ENCODE results near the gene MYLK4.
"Not testable (repeated sequence)": the region's sequence is repeated elsewhere in the genome, so short reads cannot be mapped to it uniquely, and the experiment has no call there.

MYLK4 gene

DNA sequence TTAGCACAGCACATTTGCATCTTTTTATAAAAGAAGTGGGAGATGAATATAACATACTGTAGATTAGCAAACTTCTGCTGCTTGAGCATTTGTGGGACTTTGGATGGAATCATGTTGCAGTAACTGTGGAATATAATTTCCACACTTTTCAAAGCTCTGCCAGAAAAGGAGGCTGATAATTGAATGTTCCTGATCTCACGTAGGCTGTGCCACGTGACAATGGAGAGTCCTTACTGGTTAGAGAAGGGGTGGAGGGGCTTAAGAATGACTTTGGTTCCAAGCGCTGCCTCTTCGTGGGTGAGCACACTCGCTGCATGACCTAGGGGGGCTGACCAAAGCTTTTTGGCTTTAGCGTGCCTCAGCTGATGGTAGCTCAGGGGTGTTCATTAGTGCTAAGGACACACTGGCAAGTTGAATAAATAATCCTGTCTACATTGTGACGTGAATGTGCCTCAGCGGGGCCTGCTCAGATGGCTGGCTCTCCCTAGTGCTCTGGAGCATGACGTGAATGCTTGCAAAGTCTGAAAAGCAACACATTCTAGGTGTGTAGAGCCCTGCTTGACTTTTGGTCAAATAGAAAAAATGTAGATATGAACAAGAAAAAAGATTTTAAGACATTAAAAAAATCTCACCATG, 29.5 kb upstream of the MYLK4 start:
- in situ Hi-C loops (cut with HindIII; ENCODE audit: low sequenced_read_pairs): no loop called here

DNA sequence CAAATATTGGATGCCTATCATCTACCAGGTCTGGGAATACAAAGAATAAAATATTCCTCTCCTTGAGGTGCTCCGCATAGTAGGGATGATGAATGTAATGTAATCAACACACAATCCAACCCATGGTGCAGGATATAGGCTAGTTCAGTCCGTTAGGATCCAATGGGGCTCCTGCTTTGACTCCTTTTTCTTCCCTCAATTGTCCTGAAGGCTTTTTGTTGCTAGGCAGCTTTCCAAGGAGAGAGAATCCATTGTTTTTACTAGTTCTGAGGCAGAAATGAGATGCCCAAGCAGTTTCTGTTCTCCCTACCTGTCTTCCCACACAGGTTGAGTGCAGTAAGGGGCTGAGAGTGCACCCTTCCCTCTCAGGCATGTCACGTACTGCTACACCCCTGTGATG, 26.5 kb upstream of the MYLK4 start:
- in situ Hi-C loops (cut with HindIII; ENCODE audit: low sequenced_read_pairs): no loop called here

DNA sequence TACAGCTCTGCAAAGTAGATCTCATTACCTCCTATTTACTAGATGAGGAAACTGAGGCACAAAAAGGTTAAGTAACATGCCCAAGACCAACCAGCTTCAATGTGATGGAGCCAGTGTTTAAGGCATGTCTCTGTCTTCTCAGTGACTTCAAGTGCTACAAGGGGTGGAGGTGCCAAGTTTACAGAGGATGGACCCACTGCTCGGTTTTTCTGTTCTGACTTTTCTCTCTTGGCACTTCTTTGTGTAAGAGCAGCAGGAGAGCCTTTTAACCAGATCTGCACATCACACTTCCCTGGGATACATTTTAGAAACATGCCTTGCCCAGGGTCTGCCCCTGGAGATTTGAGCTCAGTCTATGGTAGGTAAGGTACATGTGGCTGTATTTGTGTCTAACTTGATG, 24.3 kb upstream of the MYLK4 start:
- in situ Hi-C loops (cut with HindIII; ENCODE audit: low sequenced_read_pairs): no loop called here

DNA sequence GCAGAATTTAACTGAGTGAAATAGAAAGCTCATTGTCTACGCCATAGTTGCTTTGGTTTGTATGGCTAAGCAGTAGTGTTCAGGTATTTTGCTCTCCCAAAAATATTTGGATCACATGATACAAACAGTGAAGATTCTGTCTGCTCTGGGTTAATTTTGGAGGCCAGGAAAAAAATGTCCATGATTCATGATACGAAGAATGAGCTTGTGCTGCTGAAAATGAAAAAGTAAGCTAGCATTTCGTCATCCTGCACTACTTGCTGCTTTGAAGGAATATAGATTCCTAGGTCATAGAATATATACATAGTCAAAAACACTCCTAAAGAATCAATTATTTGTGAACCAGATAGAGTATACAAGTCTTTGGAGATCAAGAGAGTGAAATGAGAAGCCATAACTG, 22.7 kb upstream of the MYLK4 start:
- in situ Hi-C loops (cut with HindIII; ENCODE audit: low sequenced_read_pairs): loop anchor here (5.0 kb wide), 1 partner anchor 69 kb away; the partner anchor contains the start of gene SERPINB1

DNA sequence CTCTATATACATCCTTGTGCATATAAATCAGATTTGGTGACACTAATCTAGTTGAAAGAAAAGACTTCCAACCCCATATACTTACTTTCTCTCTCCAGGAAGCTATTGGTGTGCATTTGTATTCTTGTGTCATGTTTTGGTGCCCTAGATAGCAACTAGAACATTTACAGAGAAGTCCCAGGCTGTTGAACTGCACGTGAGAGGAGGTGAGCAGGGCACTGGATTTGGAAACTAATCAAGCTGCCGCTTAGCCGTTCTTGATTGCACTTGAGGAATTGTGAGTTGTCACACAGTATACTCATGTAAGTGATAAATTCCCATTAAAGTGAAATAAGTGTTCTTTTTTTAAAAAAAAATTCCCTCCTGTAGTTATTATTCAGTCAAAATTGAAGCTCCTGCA, 22.1 kb upstream of the MYLK4 start:
- in situ Hi-C loops (cut with HindIII; ENCODE audit: low sequenced_read_pairs): loop anchor here (5.0 kb wide), 1 partner anchor 69 kb away; the partner anchor contains the start of gene SERPINB1

DNA sequence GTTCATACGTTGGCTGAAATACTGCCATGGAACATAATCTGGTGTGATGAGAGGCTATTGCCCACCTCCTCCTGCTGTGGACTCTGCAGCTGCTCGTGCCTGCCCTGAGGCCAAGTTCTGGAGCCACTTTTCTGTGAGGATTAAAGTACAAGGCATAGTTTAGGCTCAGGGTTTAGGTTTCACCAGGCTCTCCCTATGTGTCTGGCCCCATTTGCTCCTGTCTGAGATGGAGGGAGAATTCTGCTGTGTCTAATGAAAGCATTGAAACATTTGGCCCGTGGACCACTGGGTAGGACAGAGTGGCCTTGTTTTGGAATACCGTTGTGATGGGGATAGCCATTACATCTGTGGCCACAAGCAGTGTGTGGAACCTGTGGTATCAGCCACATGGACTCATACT, 20.4 kb upstream of the MYLK4 start:
- in situ Hi-C loops (cut with HindIII; ENCODE audit: low sequenced_read_pairs): loop anchor here (5.0 kb wide), 1 partner anchor 71 kb away; the partner anchor contains the start of gene SERPINB1

DNA sequence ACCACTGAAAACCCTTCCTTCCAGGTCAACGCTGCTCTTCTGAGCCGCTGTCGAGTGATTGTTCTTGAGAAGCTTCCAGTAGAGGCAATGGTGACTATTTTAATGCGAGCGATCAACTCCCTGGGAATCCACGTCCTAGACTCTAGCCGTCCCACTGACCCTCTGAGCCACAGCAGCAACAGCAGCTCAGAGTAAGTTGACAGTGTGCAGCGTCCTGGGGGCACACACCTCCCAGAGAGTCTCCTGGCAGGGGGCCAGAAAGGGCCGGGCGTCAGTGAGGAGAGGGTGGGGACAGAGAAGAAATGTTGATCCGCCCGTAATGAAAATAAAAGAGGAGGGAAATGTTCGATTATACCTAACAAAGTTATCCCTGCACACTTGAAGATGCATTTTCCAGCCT, 19.4 kb upstream of the MYLK4 start:
- in situ Hi-C loops (cut with HindIII; ENCODE audit: low sequenced_read_pairs): loop anchor here (5.0 kb wide), 1 partner anchor 72 kb away; the partner anchor contains the start of gene SERPINB1

DNA sequence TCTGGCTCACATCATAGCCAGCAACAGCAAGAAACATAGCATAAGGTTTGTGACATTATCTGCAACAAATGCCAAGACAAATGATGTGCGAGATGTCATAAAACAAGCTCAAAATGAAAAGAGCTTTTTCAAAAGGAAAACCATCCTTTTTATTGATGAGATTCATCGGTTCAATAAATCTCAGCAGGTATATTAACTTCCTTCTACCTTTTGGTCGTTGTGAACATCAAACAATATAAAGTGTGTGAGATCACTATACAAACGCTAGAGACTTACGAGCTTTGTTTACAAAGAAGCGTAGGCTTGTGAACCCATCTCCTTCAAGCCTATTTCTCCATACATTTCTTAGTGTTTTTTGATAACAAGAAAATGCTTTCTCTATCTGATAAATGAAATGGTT, 18.0 kb upstream of the MYLK4 start:
- in situ Hi-C loops (cut with HindIII; ENCODE audit: low sequenced_read_pairs): no loop called here

DNA sequence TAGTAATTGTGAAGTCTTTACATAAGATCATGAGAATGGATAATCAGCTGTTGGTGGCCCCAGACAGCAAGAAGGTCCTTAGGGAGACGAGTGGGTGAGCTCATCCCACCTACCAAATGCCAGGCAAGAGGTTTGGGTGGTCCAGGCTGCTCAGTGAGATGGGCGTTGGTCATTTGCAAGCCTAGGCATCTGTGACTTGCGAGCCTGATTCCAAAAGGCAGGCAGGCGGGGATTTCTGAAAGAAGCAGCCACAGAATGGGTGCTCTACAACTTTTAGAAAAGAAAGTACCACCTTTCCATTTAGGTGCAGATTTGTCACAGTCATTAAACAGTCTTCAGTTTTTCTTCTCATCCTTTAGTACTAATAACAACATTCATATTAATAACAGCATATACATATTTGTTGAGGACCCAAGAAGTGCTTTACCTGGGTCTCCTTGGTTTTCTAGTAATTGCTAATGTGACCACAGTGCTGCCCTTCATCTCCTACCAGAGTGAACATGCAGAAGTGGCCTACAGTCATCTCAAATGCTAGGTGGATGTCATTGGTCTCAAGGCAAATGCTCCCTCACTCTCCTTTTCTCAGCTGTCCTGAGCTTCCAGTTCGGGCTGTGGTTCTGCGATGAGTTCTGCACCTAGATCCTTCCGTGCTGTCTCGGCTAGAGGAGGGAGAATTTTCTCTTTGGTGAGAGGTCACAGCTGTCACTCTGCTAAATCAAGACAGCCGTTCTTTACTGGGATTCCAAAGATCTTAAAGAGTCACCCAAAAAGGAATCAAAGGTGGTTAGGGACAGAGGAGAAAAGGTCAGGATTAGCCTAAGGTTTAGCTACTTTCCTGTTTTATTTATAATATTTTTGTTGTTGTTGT, 17.2 kb upstream of the MYLK4 start:
- in situ Hi-C loops (cut with HindIII; ENCODE audit: low sequenced_read_pairs): no loop called here

DNA sequence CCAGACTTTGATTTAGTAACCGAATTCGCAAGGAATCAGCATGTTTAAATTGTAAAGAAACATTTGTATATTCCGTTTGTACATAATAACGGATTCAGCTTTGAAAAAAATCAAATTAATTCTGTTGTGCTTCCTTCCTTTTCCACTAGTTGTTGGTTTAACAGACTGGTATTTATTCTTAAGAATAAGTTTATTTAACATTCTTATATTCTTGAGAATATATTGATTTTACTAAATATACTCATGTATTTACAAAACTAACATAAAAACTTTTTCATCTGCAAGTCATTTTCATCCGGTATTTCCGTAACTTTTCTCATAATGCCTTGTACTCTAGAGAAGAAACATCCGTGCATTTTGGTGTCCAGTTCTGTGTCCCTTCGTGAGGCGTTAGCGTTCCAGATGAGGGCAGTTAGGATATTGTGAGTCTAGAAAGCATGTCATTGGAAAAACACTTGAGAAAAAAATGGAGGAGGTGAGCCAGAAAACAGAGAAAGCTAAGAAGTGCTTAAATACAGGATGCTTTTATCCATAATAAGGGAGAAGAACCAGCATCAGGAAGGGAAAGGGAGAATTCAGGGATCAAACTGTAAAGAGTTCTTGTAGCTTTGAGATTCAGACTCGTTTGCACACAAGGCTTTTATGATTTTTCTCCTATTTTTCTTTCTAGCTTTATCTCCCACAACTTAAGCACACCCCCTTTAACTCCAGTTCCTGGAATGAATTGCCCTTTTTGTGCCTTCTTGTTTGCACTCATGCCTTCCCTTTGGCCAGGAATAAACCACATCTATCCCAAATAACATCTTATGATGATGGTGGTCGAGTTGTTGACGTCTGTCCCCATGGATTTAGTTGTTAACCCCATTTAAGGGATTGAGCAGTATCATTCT, 16.3 kb upstream of the MYLK4 start:
- in situ Hi-C loops (cut with HindIII; ENCODE audit: low sequenced_read_pairs): no loop called here

DNA sequence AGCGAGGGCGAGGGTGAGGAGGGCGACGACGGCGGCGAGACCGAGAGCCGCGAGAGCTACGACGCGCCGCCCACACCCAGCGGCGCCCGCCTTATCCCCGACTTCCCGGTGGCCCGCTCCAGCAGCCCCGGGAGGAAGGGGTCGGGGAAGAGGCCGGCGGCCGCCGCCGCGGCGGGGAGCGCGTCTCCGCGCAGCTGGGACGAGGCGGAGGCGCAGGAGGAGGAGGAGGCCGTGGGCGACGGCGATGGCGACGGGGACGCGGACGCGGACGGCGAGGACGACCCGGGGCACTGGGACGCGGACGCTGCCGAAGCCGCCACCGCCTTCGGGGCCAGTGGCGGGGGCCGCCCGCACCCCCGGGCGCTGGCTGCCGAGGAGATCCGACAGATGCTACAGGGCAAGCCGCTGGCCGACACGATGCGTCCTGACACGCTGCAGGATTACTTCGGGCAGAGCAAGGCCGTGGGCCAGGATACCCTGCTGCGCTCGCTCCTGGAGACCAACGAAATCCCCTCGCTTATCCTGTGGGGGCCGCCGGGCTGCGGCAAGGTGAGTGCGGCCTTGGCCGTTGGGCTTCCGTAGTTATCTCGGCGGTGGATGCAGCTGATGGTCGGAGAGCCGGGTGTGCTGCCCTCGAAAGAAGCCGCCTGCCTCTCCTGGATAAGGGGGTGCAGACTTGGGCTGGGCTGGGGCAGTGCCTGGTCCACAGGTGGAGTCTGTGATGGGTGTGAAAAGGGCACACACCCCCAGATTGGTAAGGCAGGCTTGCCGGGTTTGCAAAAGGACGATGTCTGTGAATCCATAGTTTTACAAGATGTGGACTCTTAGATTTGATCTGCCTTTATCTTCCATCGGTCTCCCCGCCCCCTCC, 15.4 kb upstream of the MYLK4 start:
- in situ Hi-C loops (cut with HindIII; ENCODE audit: low sequenced_read_pairs): no loop called here

DNA sequence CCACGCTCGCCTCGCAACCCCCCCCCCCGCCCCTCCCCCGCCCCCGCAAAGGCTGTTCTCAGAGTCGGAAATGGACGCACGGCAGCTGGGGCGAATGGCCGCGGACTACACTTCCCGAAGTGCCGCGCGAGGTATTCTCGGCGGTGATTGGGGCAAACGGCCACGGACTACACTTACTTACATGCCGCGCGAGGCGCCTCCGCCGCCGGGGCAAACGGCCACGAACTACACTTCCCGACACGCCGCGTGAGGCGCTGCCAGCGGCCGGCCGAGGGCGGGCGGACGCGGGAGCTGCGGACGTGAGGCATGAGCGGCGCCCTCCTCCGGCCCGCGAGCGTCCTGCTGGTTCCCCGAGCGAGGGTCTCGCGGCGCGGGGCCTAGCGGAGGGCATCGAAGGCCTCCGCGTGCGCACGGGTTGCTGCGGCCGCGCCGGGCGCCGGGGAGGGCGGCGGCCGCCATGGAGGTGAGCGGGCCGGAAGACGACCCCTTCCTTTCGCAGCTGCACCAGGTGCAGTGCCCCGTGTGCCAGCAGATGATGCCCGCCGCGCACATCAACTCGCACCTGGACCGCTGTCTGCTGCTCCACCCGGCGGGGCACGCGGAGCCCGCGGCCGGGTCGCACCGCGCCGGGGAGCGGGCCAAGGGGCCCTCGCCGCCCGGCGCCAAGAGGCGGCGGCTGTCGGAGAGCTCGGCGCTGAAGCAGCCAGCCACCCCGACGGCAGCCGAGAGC, 14.6 kb upstream of the MYLK4 start, which contains the start of gene WRNIP1:
TSS of gene WRNIP1 (plus strand) at position 228 of the 730 bp plus-strand sequence. CDS start at position 458, 230 bp downstream.
- in situ Hi-C loops (cut with HindIII; ENCODE audit: low sequenced_read_pairs): no loop called here

DNA sequence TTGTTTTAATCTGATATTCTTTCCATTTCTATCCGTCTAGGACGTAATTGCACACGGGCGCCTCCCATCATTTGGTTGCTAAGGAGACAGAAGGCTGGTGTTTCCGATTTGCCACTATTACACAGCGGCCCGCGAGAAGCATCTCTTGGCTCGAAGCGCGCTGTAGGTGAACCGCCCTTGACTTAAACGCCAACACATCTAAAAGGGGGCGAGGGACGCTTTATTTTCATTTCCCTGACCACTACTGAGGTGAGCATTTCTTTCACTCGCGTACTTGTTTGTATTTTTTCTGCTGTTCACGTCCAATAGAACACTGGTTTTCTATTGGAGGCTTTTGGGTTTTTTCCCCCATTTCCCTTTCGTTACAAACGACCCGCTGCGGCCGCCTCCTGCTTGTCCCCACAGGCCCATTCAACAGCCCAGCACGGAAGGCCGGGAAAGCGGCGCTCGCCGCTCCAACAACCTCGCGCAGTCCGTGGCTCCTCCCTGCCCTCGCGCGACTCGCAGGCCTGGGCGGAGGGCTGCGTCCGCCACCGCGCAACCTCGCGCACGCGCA, 14.0 kb upstream of the MYLK4 start:
- in situ Hi-C loops (cut with HindIII; ENCODE audit: low sequenced_read_pairs): no loop called here

DNA sequence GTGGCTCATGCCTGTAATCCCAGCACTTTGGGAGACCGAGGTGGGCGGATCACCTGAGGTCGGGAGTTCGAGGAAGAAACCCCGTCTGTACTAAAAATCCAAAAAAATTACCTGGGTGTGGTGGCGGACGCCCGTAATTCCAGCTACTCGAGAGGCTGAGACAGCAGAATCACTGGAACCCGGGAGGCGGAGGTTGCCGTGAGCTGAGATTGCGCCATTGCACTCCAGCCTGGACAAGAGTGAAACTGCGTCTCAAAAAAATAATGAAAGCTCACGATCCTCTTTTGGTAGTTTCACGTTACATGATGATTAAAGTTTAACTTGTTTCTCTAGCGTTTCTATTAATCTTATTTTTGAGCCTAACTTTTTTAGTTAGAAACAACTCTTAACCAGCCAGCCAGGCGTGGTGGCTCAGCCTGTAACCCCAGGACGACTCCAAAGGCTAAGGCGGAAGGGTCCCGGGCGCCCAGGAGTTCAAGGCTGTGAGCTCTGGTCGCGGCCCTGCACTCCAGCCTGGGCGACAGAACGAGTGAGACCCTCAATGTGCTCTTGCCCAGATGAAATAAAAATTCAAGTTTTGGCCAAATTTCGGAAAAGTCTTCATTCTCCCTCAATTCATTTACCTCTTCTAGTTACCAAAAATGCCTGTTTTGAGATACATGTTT, 13.3 kb upstream of the MYLK4 start:
- in situ Hi-C loops (cut with HindIII; ENCODE audit: low sequenced_read_pairs): no loop called here

DNA sequence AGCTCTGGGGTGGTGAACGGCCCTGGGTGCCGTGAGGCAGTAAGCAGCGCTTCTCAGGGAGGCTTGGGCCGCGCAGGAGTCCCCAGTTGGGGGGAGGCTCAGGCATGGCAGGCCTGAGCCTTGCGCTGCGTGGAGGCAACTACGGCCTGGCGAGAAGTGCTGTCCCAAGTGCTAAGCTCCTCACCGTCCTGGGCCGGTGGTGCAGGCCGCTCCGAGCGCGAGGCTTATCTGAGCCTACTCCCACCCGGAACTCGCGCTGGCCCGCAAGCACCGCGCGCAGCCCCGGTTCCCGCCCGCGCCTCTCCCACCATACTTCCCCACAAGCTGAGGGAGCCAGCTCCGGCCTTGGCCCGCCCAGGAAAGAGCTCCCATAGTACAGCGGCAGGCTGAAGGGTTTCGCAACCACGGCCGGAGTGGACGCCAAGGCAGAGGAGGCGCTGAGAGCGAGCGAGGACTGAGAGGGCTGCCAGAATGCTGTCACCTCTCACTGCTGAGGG, 12.7 kb upstream of the MYLK4 start:
- in situ Hi-C loops (cut with HindIII; ENCODE audit: low sequenced_read_pairs): no loop called here

DNA sequence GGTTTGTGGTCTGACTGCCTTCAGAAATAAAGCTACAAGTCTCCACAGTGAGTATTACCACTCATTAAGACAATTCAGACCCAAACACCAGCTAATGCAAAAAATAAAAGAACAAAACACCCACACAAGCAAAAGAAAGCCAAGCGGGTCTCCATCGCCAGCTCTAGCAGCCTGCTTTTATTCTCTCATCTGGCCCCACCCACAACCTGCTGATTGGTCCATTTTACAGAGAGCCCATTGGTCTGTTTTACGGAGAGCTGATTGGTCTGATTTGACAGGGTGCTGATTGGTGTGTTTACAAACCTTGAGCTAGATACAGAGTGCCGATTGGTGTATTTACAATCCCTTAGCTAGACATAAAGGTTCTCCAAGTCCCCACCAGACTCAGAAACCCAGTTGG, 12.1 kb upstream of the MYLK4 start:
- in situ Hi-C loops (cut with HindIII; ENCODE audit: low sequenced_read_pairs): not testable (repeated sequence)

DNA sequence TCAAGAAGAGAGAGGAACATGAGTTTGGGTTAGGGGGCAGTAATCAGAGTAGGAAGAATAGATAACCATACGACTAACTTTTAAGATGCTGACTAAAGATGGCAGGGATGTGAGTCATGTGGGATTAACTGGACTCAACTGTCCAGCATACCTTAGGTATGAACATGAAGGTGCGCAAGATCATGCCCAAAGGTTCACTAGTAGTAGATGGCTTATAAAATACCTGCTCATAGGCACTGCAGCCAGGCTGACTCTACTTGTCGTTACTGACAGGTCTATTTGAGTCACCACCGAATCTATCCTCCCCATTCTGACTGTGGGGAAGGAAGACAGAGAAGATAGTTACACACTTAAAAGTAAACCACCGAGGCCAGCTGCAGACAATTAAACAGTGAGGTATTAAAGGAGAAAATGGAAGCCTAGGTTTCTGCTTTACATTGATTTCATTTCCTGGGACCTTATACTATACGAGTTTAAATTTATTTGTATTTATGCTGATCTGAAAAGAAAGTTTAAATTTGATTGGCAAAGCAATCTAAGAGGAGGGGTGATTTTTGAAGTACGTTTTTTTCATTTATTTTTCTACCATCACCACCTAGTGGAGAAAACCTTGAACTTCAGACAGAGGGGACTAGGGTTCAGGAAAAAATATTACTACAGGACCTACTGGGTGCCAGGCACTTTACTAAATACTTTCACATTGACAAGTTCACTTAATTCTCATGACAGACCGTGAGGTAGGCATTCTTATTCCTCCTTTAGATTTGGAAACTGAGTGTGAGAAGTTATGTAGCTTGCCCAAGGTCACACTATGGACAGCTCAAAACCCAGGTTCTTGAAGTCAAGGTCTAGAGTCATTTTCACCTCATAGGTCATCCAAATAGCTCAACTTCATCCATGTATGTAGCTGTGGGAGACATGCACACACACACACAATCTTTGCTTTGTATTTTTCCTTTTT, 10.4 kb upstream of the MYLK4 start:
- in situ Hi-C loops (cut with HindIII; ENCODE audit: low sequenced_read_pairs): no loop called here
